HAP-1 (cell line): ENCODE data around the gene OR51B4.
"Not testable (repeated sequence)": the region's sequence is repeated elsewhere in the genome, so short reads cannot be mapped to it uniquely, and the experiment has no call there.

Experiments
- DNase-seq, 2 experiments: peaks; one replicate each; pipeline ENCODE4 v3.0.0-alpha.2; 2016 to 2020; ENCODE audit warnings: low spot score in 2 of 2
- H3K27me3 ChIP-seq: fragments of 250-450 bp; sonication (Bioruptor Pico); 2 replicates; pipeline ENCODE4 v1.5.1; 2020; ENCODE audit warnings: low read depth, mild to moderate bottlenecking, moderate library complexity
- H3K36me3 ChIP-seq: fragments of 250-450 bp; sonication (Bioruptor Pico); replicated peaks from 2 replicates; pipeline ENCODE4 v1.5.1; 2020; ENCODE audit warnings: mild to moderate bottlenecking
- H3K4me1 ChIP-seq: fragments of 250-450 bp; sonication (Bioruptor Pico); 2 replicates; pipeline ENCODE4 v1.5.1; 2020; ENCODE audit warnings: mild to moderate bottlenecking
- H3K4me3 ChIP-seq: fragments of 250-450 bp; sonication (Bioruptor Pico); 2 replicates; pipeline ENCODE4 v1.5.1; 2020; ENCODE audit warnings: mild to moderate bottlenecking, moderate library complexity
- H3K9me3 ChIP-seq: fragments of 250-450 bp; sonication (Bioruptor Pico); 2 replicates; pipeline ENCODE4 v1.5.1; 2020; ENCODE audit warnings: mild to moderate bottlenecking, moderate library complexity
- in situ Hi-C: fragments of 300-500 bp; cut with MboI; formaldehyde crosslinking; loops from 3 replicates; pipeline ENCODE4 v1.14.3; 2020; ENCODE audit warnings: low sequenced_read_pairs, inconsistent platforms, mixed read lengths

Gene OR51B4

GRCh38 chr11:5310423-5310822, 8.7 kb upstream of the OR51B4 start:
- DNase-seq: no peak
- Histone ChIP-seq H3K27me3 (no peaks in the 10 kb centered on the region), H3K4me1 (no peaks in the 10 kb centered on the region), H3K9me3 (no peaks in the 10 kb centered on the region), H3K4me3 (no peak overlapping the region), H3K36me3 (no peaks in the 10 kb centered on the region)
- in situ Hi-C loops: no loop called here

- in situ Hi-C loops: no loop called here
- no peaks in the 10 kb centered on the region for H3K27me3 ChIP-seq
- H3K4me3 ChIP-seq: no peak overlapping the region
- no peaks in the 10 kb centered on the region for H3K4me1 ChIP-seq
- H3K36me3 ChIP-seq: no peaks in the 10 kb centered on the region
- DNase-seq: no peak
- no peaks in the 10 kb centered on the region for H3K9me3 ChIP-seq
Measured at GRCh38 chr11:5307256-5308019, 5.7 kb upstream of the OR51B4 start.

- Histone ChIP-seq H3K36me3 (no peaks in the 10 kb centered on the region), H3K27me3 (no peaks in the 10 kb centered on the region), H3K9me3 (no peaks in the 10 kb centered on the region), H3K4me1 (no peaks in the 10 kb centered on the region), H3K4me3 (no peak overlapping the region)
- DNase-seq: no peak
- in situ Hi-C loops: no loop called here
Measured at GRCh38 chr11:5304046-5304445, 2.3 kb upstream of the OR51B4 start.

- Histone ChIP-seq H3K9me3 (no peaks in the 10 kb centered on the region), H3K27me3 (no peaks in the 10 kb centered on the region), H3K4me1 (no peaks in the 10 kb centered on the region), H3K4me3 (no peak overlapping the region), H3K36me3 (no peaks in the 10 kb centered on the region)
- in situ Hi-C loops: no loop called here
- DNase-seq: no peak
Measured at GRCh38 chr11:5303626-5304025, 1.9 kb upstream of the OR51B4 start.

- Histone ChIP-seq H3K9me3 (no peaks in the 10 kb centered on the region), H3K27me3 (no peaks in the 10 kb centered on the region; the same call in 1 of the 2 replicates), H3K4me3 (no peak overlapping the region), H3K4me1 (no peaks in the 10 kb centered on the region), H3K36me3 (no peaks in the 10 kb centered on the region)
- in situ Hi-C loops: no loop called here
- no peak for DNase-seq
Measured at GRCh38 chr11:5300251-5300650, 1.5 kb downstream of the OR51B4 start.

GRCh38 chr11:5298451-5298850, 3.3 kb downstream of the OR51B4 start:
- Histone ChIP-seq H3K27me3 (no peaks in the 10 kb centered on the region; the same call in 1 of the 2 replicates), H3K4me3 (no peak overlapping the region), H3K9me3 (no peaks in the 10 kb centered on the region), H3K36me3 (no peaks in the 10 kb centered on the region), H3K4me1 (no peaks in the 10 kb centered on the region)
- DNase-seq: no peak
- in situ Hi-C loops: no loop called here

GRCh38 chr11:5297721-5298323, 3.9 kb downstream of the OR51B4 start:
- DNase-seq: no peak
- Histone ChIP-seq H3K27me3 (no peaks in the 10 kb centered on the region; the same call in 1 of the 2 replicates), H3K36me3 (no peaks in the 10 kb centered on the region), H3K9me3 (no peaks in the 10 kb centered on the region), H3K4me1 (no peaks in the 10 kb centered on the region), H3K4me3 (no peak overlapping the region)
- in situ Hi-C loops: no loop called here

- in situ Hi-C loops: not testable (repeated sequence)
Measured at GRCh38 chr11:5294342-5294995, 7.3 kb downstream of the OR51B4 start.

GRCh38 chr11:5293028-5293427, 8.7 kb downstream of the OR51B4 start:
- no peak for DNase-seq
- Histone ChIP-seq H3K4me3 (no peak overlapping the region), H3K9me3 (no peaks in the 10 kb centered on the region), H3K4me1 (no peaks in the 10 kb centered on the region), H3K36me3 (no peaks in the 10 kb centered on the region), H3K27me3 (no peaks in the 10 kb centered on the region; the same call in 1 of the 2 replicates)
- in situ Hi-C loops: no loop called here

More at GRCh38 chr11:5294342-5294995, 7.3 kb downstream of the OR51B4 start:
- H3K4me3 ChIP-seq, H3K27me3 ChIP-seq, H3K36me3 ChIP-seq, H3K4me1 ChIP-seq, H3K9me3 ChIP-seq, DNase-seq: not testable (repeated sequence)

- no peaks in the 10 kb centered on the region for H3K9me3 ChIP-seq
- no peaks in the 10 kb centered on the region for H3K27me3 ChIP-seq
- no peak overlapping the region for H3K4me3 ChIP-seq
- no peaks in the 10 kb centered on the region for H3K4me1 ChIP-seq
- in situ Hi-C loops: no loop called here
- no peak for DNase-seq
- H3K36me3 ChIP-seq: no peaks in the 10 kb centered on the region
Measured at GRCh38 chr11:5291207-5291838, 10.4 kb downstream of the OR51B4 start.

- in situ Hi-C loops: no loop called here
- H3K36me3 ChIP-seq: no peaks in the 10 kb centered on the region
- H3K4me3 ChIP-seq: no peak overlapping the region
- no peak for DNase-seq
- H3K9me3 ChIP-seq: no peaks in the 10 kb centered on the region
- no peaks in the 10 kb centered on the region for H3K27me3 ChIP-seq
- no peaks in the 10 kb centered on the region for H3K4me1 ChIP-seq
Measured at GRCh38 chr11:5290106-5290505, 11.6 kb downstream of the OR51B4 start.

- Histone ChIP-seq H3K9me3 (no peaks in the 10 kb centered on the region), H3K4me3 (no peak overlapping the region), H3K36me3 (no peaks in the 10 kb centered on the region), H3K27me3 (no peaks in the 10 kb centered on the region), H3K4me1 (no peaks in the 10 kb centered on the region)
- in situ Hi-C loops: no loop called here
- DNase-seq: no peak
Measured at GRCh38 chr11:5289696-5290095, 12.1 kb downstream of the OR51B4 start.

- no peak overlapping the region for H3K4me3 ChIP-seq
- in situ Hi-C loops: no loop called here
- DNase-seq: no peak
- H3K27me3 ChIP-seq: no peaks in the 10 kb centered on the region
- H3K36me3 ChIP-seq: no peaks in the 10 kb centered on the region
- H3K9me3 ChIP-seq: no peaks in the 10 kb centered on the region
- H3K4me1 ChIP-seq: no peaks in the 10 kb centered on the region
Measured at GRCh38 chr11:5288906-5289550, 12.7 kb downstream of the OR51B4 start.
